Left renal cortex interstitium (tissue), 4 donors: Measurements from ENCODE around the gene TLX1. TPM values are rescaled to one million over a fixed set of nuclear protein-coding genes. Genes with fewer than 3 reads are reported as not detected.

ENCODE experiments used
- DNase-seq, 4 donors: peaks; one replicate each; pipeline ENCODE4 v3.0.0-alpha.2; 2013; ENCODE audit warnings: low read depth in 4 of 4, low spot score in 2 of 4, missing footprints in 1 of 4
- polyA plus RNA-seq, 4 donors: library from polyadenylated mRNA; unstranded; fragments of 120-200 nt; gene quantifications; one replicate each; pipeline ENCODE4 v1.2.1, GENCODE V29; 2013; ENCODE audit not compliant: insufficient read length in 4 of 4

The TLX1 gene
- under 1 TPM in 3 of 4 donors, not detected in 1; 0.18 to 0.27 (median 0.19) TPM for polyA plus RNA-seq

DNA sequence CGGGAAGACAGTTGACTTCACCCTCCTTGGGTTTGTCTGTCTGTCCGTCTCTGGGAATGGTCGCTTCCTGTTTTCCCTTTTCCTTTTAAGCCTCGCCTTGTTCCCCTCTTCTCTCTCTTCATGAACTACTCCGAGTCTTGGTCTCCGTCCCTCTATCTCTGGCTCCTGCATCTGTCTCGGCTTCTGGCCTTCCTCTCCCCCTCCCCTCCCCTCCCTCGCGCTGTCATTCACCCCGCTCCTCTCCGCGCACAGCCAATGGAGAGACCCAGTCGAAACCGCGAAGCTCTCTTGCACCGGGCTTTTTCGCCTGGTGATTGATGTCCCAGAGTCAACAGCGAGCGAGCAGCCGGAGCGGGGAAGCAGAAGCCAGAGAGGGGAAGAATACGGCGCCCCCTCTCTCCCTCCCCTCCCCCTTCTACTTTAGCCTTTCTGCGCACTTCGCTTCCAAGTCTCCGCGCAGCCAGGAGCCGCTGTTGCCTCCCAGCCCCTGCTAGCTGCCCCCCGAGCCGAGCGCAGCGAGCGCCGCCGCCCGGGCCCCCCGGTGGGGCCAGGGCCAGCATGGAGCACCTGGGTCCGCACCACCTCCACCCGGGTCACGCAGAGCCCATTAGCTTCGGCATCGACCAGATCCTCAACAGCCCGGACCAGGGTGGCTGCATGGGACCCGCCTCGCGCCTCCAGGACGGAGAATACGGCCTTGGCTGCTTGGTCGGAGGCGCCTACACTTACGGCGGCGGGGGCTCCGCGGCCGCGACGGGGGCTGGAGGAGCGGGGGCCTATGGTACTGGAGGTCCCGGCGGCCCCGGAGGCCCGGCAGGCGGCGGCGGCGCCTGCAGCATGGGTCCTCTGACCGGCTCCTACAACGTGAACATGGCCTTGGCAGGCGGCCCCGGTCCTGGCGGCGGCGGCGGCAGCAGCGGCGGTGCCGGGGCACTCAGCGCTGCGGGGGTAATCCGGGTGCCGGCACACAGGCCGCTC is at the start of gene TLX1:
Gene TLX1, plus strand, starts transcription at position 317 of the 978 bp plus-strand sequence. Its CDS starts 242 bp downstream, at position 559.
- no peak for DNase-seq

- no peak for DNase-seq
Measured at GRCh38 chr10:101085846-101086245, 45.3 kb upstream of the TLX1 start.

DNA sequence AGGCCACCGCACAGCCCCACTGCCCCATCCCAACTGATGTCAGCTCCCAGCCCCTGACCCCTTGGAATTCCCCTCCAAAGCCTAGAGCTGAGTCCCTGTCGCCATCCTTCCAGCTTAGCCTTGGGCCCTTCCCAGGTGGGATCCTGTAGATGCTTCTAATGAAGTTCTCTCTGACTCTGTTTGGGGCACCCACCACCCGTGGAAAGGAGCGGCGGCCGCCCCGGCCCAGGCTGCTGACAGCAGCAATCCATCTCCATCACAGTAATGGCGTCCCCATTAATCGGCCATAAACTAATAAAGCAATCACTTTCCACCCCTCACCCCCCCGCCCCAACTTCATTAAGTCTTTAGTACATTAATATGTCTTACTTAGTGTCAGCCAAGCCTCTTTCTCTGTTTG is 43.7 kb upstream of the TLX1 start:
- DNase-seq = no peak

GRCh38 chr10:101087965-101088364 is 43.1 kb upstream of the TLX1 start:
- no peak for DNase-seq

DNA sequence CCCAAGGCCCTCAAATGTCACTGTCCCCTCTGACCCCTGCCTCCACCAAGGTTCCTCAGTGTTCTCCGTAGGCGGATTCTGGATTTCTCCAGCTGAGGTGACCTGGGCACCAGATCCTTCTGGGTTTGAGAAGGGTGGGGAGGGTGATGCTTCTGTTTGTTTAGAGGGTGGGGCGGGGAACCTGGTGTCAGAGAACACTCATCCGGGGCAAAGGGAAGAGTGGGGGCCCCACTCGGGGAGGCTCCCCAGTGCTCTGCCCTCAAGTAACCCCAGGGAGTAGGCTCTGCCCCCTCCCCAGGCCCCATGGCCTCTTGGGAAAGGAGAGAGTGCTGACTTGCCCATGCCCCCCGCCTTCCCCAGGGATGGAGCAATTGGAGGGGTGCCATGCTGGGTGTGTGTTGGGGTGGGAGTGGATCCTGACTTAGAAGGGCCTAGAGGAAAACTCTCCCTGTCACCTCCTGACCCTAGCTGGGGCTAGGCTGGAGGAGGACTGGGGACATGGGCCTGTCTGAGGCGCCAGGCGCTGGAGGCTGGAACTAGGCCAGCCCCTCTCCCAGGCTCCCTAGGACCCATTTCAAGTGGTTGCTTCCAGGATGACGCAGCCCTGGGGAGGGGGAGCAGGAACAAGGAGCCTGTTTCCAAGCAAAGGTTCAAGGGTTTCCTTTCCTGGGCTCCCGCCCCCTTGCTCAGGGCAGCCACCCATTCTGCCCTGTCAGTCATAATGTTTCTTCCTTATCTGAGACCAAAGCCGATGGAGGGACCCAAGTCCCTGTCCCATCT is 41.4 kb upstream of the TLX1 start:
- DNase-seq = no peak

DNA sequence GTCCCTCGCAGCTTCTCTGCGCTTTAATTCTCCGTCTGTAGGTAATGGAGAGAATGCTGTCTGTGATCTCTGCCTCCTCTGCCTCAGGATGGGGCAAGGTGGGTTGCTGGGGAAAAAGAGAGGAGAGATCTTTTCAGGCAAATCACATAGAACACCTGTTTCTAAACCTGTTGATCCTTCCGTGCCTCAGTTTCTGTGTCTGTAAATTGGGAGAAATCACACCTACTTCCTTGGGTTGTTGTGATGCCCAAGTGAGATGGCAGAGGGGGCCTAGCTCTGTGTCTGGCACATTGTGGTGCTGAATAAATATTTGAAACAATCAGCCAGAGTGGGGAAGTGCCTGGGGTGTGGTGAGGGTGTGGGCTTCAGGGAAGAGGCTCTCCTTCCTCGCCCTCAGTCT is 40.5 kb upstream of the TLX1 start:
- DNase-seq = no peak

DNA sequence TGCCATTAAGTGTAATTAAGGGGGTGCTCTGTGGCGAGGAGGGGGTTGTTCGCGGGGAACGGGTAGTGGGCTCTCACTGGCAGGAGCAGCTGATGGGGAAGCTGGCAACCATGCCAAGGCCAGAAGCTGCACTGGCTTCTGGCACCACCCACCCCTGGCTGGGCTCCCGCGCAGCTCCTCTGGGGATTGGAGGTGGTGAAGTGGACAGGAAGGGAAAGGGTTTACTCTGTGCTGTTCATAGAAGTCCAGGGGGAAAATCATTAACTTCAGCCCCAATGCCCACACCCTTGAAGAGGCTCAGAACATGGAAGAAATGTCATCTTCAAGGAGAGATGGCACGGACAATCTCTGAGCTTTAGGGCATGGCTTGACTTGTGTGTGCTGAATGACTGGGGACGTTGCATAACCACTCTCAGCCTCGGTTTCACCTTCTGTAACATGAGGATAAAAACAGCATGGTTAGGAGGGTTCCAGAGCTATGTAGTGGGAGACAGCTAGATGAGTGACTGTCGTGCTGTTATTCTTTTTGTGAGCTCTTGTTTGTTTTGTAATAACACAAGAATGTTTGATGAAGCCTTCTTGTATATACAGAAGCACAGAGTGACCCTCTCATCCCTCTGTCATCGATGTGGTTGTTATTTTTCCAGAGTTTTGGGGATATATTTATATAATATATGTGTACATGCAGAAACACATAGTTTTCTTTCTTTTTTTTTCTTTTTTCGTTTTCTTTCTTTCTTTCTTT is 39.4 kb upstream of the TLX1 start:
- DNase-seq = no peak

DNA sequence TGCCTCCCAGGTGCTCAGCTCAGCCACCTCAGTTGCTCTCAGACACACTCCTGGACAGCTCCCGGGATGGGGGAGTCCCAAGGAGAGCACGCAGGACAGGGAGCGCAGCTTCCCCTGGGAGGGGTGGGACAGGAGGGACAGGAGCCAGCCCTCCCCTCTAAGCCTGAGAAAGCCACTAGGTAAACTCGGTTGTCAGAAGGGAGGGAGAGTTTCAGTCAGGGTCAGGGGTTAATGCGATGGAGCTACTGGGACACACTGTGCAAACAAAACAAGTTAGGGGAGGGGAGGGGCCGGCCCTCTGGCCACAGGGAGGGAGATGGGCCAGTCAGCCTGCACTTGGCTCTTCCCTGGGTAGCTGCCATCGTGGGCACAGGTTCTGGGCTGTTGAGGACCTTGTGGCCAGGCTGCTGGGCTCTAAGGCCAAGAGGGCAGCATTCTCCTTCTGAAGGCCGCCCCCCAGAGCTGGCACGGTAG is 38.2 kb upstream of the TLX1 start:
- DNase-seq = no peak

- no peak for DNase-seq
Measured at GRCh38 chr10:101094121-101094879, 36.8 kb upstream of the TLX1 start.

GRCh38 chr10:101095004-101095403 is 36.1 kb upstream of the TLX1 start:
- DNase-seq = no peak

DNA sequence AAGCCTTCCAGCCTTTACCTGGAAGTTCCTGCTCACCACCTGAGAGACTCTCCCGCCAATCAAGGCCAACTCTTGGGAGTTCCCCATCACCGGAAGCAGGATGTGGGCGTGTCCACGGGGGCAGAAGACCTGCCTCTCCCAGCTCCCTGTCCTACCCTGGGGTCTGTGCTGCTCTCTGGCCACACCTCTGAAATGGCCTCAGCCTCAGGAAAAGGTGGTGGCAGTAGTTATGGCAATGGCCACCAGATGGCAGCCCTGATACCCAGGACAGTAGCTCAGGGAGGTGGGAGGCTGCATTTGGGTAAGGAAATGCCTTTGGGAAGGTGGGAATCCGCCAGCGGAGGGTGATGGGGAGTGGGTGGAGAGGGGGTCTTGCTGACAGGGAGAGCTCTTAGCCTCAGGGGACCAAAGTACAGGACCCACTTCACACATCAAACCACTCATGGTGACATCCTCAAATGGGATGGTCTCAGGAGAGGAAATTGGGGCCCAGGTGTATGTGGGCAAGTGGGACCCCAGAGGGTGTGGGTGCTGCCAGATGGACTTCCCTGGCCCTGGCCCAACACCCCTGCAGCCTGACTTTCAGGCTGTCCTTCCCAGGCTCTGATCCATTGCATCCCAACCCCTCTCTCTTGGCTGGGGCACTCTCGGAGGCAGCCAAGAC is 35.4 kb upstream of the TLX1 start:
- peak in 1 of 4 donors; percentile 54 for DNase-seq

GRCh38 chr10:101096378-101096777 is 34.7 kb upstream of the TLX1 start:
- DNase-seq = no peak

GRCh38 chr10:101097881-101098280 is 33.2 kb upstream of the TLX1 start:
- no peak for DNase-seq

GRCh38 chr10:101099901-101100300 is 31.2 kb upstream of the TLX1 start:
- no peak for DNase-seq

DNA sequence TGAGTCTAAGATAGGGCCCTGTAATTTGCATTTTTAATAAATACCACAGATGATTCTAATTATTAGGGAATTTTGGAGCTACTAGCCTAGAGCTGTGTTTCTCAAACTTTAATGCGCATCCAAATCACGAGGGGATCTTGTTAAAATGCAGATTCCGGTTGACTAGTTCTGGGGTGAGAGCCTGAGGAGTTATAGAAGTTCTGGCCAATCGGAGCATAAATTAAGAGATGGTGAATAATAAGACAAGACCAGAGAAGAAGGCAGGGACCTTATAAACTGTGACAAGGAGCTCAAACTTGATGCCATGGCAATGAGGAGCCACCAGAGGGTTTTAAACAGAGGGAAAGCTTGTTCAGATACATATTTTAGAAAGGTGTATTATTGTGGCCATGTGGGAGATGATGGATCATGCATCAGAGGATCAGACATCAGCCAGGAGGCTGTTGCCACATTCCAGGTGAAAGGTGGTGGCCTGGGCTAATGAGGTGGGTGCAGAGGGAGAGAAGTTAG is 29.7 kb upstream of the TLX1 start:
- DNase-seq = no peak

- no peak for DNase-seq
Measured at GRCh38 chr10:101103430-101103829, 27.7 kb upstream of the TLX1 start.

- DNase-seq = no peak
Measured at GRCh38 chr10:101106351-101106750, 24.7 kb upstream of the TLX1 start.

- no peak for DNase-seq
Measured at GRCh38 chr10:101107771-101108170, 23.3 kb upstream of the TLX1 start.

DNA sequence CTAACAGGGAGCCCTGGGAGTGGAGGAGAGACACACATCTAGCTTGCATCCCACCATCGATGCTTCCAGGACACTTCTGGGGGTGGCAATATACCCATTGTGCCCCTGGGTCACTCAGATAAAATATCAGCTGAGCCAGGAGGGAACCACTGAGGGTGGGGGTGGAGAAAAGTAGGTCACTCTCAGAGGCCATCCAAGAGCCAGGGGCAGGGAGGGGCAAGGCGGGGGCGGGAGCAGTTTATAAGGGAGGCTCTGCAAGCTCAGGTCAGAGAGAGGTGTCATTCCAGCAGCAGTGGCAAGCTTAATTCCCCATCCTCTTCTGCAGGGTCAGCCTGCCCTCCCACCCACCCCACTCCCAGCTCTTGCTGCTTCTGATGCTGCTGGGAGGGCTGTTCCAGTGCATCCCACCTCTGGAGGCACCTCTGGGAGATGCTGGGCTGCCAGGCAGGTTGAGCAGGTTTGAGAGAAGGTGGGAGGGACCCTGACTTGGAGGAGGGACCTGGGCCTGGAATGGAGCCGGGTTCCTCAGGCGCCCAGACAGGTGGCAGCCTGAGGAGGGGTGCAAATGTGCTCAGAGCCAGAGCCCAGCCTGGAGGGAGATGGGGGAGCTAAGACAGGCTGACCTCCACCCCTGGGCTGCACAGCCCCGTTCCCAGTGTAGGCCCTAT is 20.1 kb upstream of the TLX1 start:
- no peak for DNase-seq
